Mucosa of descending colon (tissue), 3 donors: Measurements from ENCODE around the gene TEAD1. TPM values are rescaled to one million over a fixed set of nuclear protein-coding genes. Genes with fewer than 3 reads are reported as not detected.
A peak's percentile ranks its signal among the peaks of the same experiment; 100 is the strongest.

Experiments used
- ATAC-seq: fragments of 200-7000 bp; cut with Tn5 transposase; one replicate; pipeline ENCODE4 v1.9.1; 2020; ENCODE audit warnings: mild to moderate bottlenecking, moderate library complexity
- DNase-seq, 3 donors: peaks; one replicate each; pipeline ENCODE4 v3.0.0-alpha.2; 2020
- H3K36me3 ChIP-seq: fragments of 200-600 bp; one replicate; pipeline ENCODE4 v1.8.0; 2021; ENCODE audit warnings: low read depth, mild to moderate bottlenecking
- H3K4me1 ChIP-seq: fragments of 200-600 bp; one replicate; pipeline ENCODE4 v1.8.0; 2021; ENCODE audit warnings: low read depth, mild to moderate bottlenecking
- H3K4me3 ChIP-seq: fragments of 200-600 bp; one replicate; pipeline ENCODE4 v1.8.0; 2021; ENCODE audit warnings: mild to moderate bottlenecking
- H3K9me3 ChIP-seq: fragments of 200-600 bp; one replicate; pipeline ENCODE4 v1.8.0; 2021; ENCODE audit warnings: mild to moderate bottlenecking
- CTCF ChIP-seq: fragments of 200-600 bp; IDR thresholded peaks from one replicate; pipeline ENCODE4 v1.8.0; 2022; ENCODE audit warnings: antibody characterized with exemption, mild to moderate bottlenecking
- intact Hi-C, 2 donors: fragments of 100-400 bp; cut with DNase I in 1 of 2; cut with micrococcal nuclease in 1 of 2; formaldehyde crosslinking; loops; one replicate each; pipeline versions ENCODE4 v1.11.0 to v1.11.1; 2022; cut with DNase I, micrococcal nuclease
- total RNA-seq, 3 donors: library from RNA; stranded (reverse); fragmentation: NEBNext Ultra II Directional in 2 of 3; extraction: Animal tissue kit (Norgen Biotek cat#: 25700) in 2 of 3; gene quantifications; one replicate each; pipeline versions ENCODE4 v1.2.1 to v1.2.4, GENCODE V29; 2021 to 2023
- donor health status: DM: no; HTN: no; CAD: no; lungs with moderate emphysema.
- donor health status: DM: no; HTN: no; CAD: no.
- donor health status: DM: no; HTN: yes; CAD: no.

Gene TEAD1
- total RNA-seq, 3 donors from 2014 or later, result 33.2 to 196 (median 41.1) TPM

GRCh38 chr11:12684816-12685215 is 10.6 kb downstream of the TEAD1 start:
- H3K4me1 ChIP-seq, result peaks cover 37% of the 10 kb centered on the region
- ATAC-seq (peak; percentile 79), DNase-seq (peak in 2 of 3 donors; percentile 33 to 66)
- H3K4me3 ChIP-seq, result no peak overlapping the region
- intact Hi-C loops, result loop anchor here in 1 of 2 donors (10.0 kb wide), 1 partner anchor 200 kb away; no protein-coding TSS in a partner anchor
- H3K9me3 ChIP-seq, result no peaks in the 10 kb centered on the region
- H3K36me3 ChIP-seq, result no peaks in the 10 kb centered on the region
- TF ChIP-seq CTCF, result no peak

GRCh38 chr11:12685229-12685628 is 11.0 kb downstream of the TEAD1 start:
- H3K4me1 ChIP-seq, result peaks cover 37% of the 10 kb centered on the region
- no peaks in the 10 kb centered on the region for H3K36me3 ChIP-seq
- ATAC-seq (peak; percentile 73), DNase-seq (no peak)
- no peak overlapping the region for H3K4me3 ChIP-seq
- intact Hi-C loops, result loop anchor here in 1 of 2 donors (10.0 kb wide), 1 partner anchor 200 kb away; no protein-coding TSS in a partner anchor
- TF ChIP-seq CTCF, result no peak
- no peaks in the 10 kb centered on the region for H3K9me3 ChIP-seq

- DNase-seq (no peak), ATAC-seq (no peak)
- intact Hi-C loops, result loop anchor here in 1 of 2 donors (10.0 kb wide), 1 partner anchor 198 kb away; no protein-coding TSS in a partner anchor
- Histone ChIP-seq H3K4me1 (peaks cover 27% of the 10 kb centered on the region), H3K9me3 (no peaks in the 10 kb centered on the region), H3K4me3 (no peak overlapping the region), H3K36me3 (no peaks in the 10 kb centered on the region)
- TF ChIP-seq CTCF, result no peak
These were observed 12.2 kb downstream of the TEAD1 start for GRCh38 chr11:12686246-12687060.

GRCh38 chr11:12687216-12687623 is 13.0 kb downstream of the TEAD1 start:
- no peak for DNase-seq

GRCh38 chr11:12687740-12688139 is 13.5 kb downstream of the TEAD1 start:
- DNase-seq, result no peak
- H3K4me1 ChIP-seq, result peaks cover 35% of the 10 kb centered on the region

More at GRCh38 chr11:12687216-12687623, 13.0 kb downstream of the TEAD1 start:
- H3K36me3 ChIP-seq, result no peaks in the 10 kb centered on the region
- no peak overlapping the region for H3K4me3 ChIP-seq
- ATAC-seq, result no peak
- H3K4me1 ChIP-seq, result peaks cover 32% of the 10 kb centered on the region
- TF ChIP-seq CTCF, result no peak
- intact Hi-C loops, result loop anchor here in 1 of 2 donors (10.0 kb wide), 1 partner anchor 198 kb away; no protein-coding TSS in a partner anchor
- H3K9me3 ChIP-seq, result no peaks in the 10 kb centered on the region

More at GRCh38 chr11:12687740-12688139, 13.5 kb downstream of the TEAD1 start:
- no peaks in the 10 kb centered on the region for H3K36me3 ChIP-seq
- intact Hi-C loops, result loop anchor here in 1 of 2 donors (10.0 kb wide), 1 partner anchor 197 kb away; no protein-coding TSS in a partner anchor
- ATAC-seq, result no peak
- H3K4me3 ChIP-seq, result no peak overlapping the region
- no peak for TF ChIP-seq CTCF
- H3K9me3 ChIP-seq, result no peaks in the 10 kb centered on the region
